Chondrocyte (in vitro differentiated cells): ENCODE data around the gene HNRNPA1L2. TPM values are rescaled to one million over a fixed set of nuclear protein-coding genes. Genes with fewer than 3 reads are reported as not detected.
"Not testable (repeated sequence)": the region's sequence is repeated elsewhere in the genome, so short reads cannot be mapped to it uniquely, and the experiment has no call there.

ENCODE experiments used
- DNase-seq: peaks from one replicate; pipeline ENCODE4 v3.0.0; 2021; ENCODE audit warnings: mixed read lengths, low spot score
- H3K27ac Mint-ChIP-seq: one replicate; pipeline ENCODE4 v1.8.0; 2021; ENCODE audit warnings: mild to moderate bottlenecking, moderate library complexity, mixed read lengths; ENCODE audit not compliant: unreplicated experiment
- H3K27me3 Mint-ChIP-seq: 2 replicates; pipeline ENCODE4 v1.8.0; 2021; ENCODE audit warnings: low read depth, mixed read lengths
- H3K36me3 Mint-ChIP-seq: 2 replicates; pipeline ENCODE4 v1.8.0; 2021; ENCODE audit warnings: low read depth, mixed read lengths
- H3K4me1 Mint-ChIP-seq: 2 replicates; pipeline ENCODE4 v1.8.0; 2021; ENCODE audit warnings: low read depth, mild to moderate bottlenecking, mixed read lengths
- H3K4me3 Mint-ChIP-seq: one replicate; pipeline ENCODE4 v1.8.0; 2021; ENCODE audit warnings: mild to moderate bottlenecking, moderate library complexity, mixed read lengths; ENCODE audit not compliant: unreplicated experiment
- H3K9me3 Mint-ChIP-seq: 2 replicates; pipeline ENCODE4 v1.8.0; 2021; ENCODE audit warnings: low read depth, mixed read lengths
- CTCF ChIP-seq: fragments of 200-600 bp; sonication (generic); IDR thresholded peaks from 2 replicates; pipeline ENCODE4 v1.5.0; 2021; ENCODE audit warnings: antibody characterized with exemption, mild to moderate bottlenecking, moderate library complexity
- total RNA-seq: library from RNA; stranded (reverse); gene quantifications from 3 replicates; pipeline ENCODE4 v1.2.1, GENCODE V29; 2021

Gene HNRNPA1L2
- total RNA-seq, 1 donor from 2014 or later: 7.4 TPM

GRCh38 chr13:52615134-52615801 is 27.0 kb upstream of the HNRNPA1L2 start:
- peaks cover 6% of the 10 kb centered on the region for H3K9me3 Mint-ChIP-seq

GRCh38 chr13:52615812-52616211 is 26.4 kb upstream of the HNRNPA1L2 start:
- peak overlapping the region; percentile 48 for H3K4me3 Mint-ChIP-seq
- H3K4me1 Mint-ChIP-seq: peaks cover 10% of the 10 kb centered on the region
- no peaks in the 10 kb centered on the region for H3K36me3 Mint-ChIP-seq
- TF ChIP-seq CTCF: no peak
- H3K9me3 Mint-ChIP-seq: peaks cover 6% of the 10 kb centered on the region
- H3K27me3 Mint-ChIP-seq: no peaks in the 10 kb centered on the region
- no peak for DNase-seq
- H3K27ac Mint-ChIP-seq: no peak overlapping the region

More at GRCh38 chr13:52615134-52615801, 27.0 kb upstream of the HNRNPA1L2 start:
- H3K36me3 Mint-ChIP-seq: no peaks in the 10 kb centered on the region
- TF ChIP-seq CTCF: no peak
- DNase-seq: no peak
- no peak overlapping the region for H3K4me3 Mint-ChIP-seq
- H3K4me1 Mint-ChIP-seq: peaks cover 10% of the 10 kb centered on the region
- H3K27me3 Mint-ChIP-seq: no peaks in the 10 kb centered on the region
- no peak overlapping the region for H3K27ac Mint-ChIP-seq

GRCh38 chr13:52617070-52618060 is 24.9 kb upstream of the HNRNPA1L2 start:
- H3K36me3 Mint-ChIP-seq: no peaks in the 10 kb centered on the region
- no peak for TF ChIP-seq CTCF

DNA sequence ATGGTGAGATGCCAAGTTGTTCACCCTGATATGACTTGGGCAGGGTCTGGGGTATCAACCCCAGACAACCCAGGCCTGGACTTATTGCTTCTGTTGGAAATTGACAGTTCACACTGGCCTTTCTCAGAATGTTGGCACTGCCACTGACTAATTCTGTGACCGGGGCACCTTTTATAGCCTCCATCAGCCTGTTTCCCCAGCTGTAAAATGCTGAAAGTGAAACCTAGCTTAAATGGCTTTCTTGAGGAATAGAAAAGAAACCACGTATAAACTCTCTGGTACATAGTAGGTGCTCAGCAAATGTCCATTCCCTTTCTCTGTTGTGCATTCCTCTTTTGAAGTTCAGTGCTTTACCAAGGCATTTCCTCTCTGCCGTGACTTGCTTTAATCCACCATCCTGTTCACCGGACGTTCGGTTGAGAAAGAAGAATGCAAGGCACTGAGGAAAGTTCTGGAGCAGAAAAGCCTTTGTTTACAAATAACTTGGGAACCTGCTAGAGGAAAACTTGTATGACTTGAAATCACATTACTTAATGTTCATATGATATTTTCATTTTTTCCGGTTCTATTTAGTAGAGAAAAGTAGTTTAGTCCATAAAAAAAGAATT is 11.0 kb upstream of the HNRNPA1L2 start:
- H3K27ac Mint-ChIP-seq, H3K4me1 Mint-ChIP-seq, H3K4me3 Mint-ChIP-seq: not testable (repeated sequence)

More at GRCh38 chr13:52617070-52618060, 24.9 kb upstream of the HNRNPA1L2 start:
- H3K4me3 Mint-ChIP-seq: peak overlapping the region; percentile 98
- no peak for DNase-seq
- no peaks in the 10 kb centered on the region for H3K27me3 Mint-ChIP-seq
- H3K4me1 Mint-ChIP-seq: peaks cover 10% of the 10 kb centered on the region
- peaks cover 6% of the 10 kb centered on the region for H3K9me3 Mint-ChIP-seq
- peak overlapping the region; percentile 93 for H3K27ac Mint-ChIP-seq

DNA sequence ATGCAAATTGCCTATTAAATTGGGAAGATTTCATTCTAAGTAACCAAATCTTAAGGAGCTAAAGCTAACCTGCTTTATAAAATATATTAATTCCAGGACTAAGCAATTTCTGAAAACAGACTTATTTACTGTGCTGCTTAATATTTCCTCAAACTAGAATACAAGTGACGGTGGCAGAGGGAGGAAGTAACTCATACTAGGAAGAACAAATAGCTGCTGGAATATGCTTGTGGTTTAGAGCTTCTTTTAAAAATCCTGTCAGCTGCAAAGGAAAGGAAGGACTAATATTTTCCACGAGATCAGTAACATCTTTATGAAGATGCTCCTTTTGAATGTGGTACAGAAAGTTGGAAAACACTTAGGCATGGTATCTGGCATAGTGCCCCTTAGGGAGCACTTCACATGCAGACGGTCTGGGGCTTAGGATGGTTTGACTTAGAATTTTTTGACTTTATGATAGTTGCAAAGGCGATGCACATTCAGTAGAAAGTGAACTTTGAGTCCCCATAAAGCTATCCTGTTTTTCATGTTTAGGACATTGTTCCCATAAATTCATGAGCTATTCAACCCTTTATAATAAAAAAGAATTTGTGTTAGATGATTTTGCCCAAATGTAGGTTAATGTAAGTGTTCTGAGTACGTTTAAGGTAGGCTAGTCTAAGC is 3.4 kb upstream of the HNRNPA1L2 start:
- TF ChIP-seq CTCF: no peak
- Mint-ChIP-seq H3K4me1 (no peaks in the 10 kb centered on the region), H3K27me3 (no peaks in the 10 kb centered on the region), H3K9me3 (no peaks in the 10 kb centered on the region), H3K4me3 (no peak overlapping the region), H3K36me3 (peaks cover 16% of the 10 kb centered on the region), H3K27ac (no peak overlapping the region)
- DNase-seq: no peak

More for the DNA sequence above, 11.0 kb upstream of the HNRNPA1L2 start:
- not testable (repeated sequence) for H3K36me3 Mint-ChIP-seq, DNase-seq, H3K9me3 Mint-ChIP-seq, H3K27me3 Mint-ChIP-seq
